NAMALWA (cell line): ENCODE results near the gene ZSWIM3.

Experiments used
- DNase-seq: peaks from one replicate; pipeline ENCODE4 v3.0.0-alpha.2; 2015; ENCODE audit warnings: low spot score

The ZSWIM3 gene

GRCh38 chr20:45833030-45833882 is 24.2 kb upstream of the ZSWIM3 start, which contains the start of gene SNX21:
Gene SNX21, plus strand, starts transcription at chr20:45833799. Its CDS starts 121 bp downstream, at chr20:45833920.
- no peak for DNase-seq

DNA sequence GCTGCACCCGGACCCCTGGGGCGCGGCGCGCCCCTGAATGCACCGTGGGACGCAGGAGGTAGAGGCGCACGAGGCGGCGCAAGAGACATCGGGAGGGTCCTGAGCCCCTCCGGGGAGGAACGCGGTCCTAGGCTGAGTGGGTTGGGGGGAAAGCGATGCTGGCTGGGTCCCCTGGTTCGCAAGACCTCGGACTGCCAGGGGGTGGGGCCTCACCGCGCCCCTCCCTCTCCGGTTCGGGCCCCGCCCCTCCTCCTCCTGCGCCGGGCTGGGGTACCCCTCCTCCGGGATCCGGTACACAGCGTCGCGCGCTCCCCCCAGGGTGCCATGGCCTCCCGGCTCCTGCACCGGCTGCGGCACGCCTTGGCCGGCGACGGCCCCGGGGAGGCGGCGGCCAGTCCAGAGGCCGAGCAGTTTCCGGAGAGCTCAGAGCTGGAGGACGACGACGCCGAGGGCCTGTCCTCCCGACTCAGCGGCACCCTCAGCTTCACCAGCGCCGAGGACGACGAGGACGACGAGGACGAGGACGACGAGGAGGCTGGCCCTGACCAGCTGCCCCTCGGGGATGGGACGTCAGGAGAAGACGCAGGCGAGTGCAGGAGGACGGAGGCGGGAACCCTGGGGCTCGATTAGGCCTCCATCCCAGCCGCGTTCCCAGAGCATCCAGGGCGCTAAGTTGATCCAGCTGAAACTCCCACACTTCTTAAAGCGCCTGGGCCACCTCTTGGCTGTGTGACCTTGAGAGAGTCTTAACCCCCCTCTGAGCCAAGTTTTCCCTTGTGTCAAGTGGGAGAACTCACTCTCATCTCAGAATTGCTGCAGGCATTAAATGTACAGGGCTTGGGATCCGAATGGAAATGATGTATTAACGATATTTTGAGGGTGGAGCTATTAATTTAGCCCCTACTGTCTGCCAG is 23.3 kb upstream of the ZSWIM3 start:
- DNase-seq, result no peak

DNA sequence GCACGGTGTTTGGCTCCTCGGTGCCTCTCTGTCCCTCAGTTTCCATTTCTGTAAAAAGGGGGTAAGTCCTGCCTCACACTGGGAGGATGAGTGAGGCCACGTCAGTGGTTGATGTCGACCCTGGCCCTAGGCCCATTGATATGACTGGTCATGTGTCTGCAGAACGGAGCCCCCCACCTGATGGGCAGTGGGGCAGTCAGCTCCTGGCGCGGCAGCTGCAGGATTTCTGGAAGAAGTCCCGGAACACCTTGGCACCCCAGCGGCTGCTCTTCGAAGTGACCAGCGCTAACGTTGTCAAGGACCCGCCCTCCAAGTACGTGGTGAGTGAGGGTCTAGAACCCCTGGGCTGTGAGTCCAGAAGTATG is 22.6 kb upstream of the ZSWIM3 start:
- DNase-seq, result no peak

DNA sequence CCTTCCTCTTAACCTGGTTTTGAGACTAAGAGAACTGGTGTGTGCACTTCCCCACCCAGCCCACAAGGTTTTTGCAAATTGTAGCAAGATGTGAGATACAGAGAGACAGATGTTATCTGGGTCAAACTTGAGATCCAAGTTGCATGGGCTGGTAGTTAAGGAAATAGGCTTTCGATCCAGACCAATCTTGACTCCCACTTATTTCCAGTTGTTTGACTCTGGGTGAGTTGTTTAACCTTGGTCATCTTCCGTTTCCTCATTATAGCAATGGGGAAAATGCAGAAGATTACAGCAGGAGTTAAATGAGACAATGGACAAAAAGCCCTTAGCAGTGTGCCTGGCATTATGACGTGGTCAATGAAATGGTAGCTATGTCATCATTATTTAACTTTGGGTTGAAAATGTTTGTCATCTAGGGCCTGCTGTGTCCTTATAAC is 22.1 kb upstream of the ZSWIM3 start:
- DNase-seq, result peak; percentile 45

- no peak for DNase-seq
These were observed 21.6 kb upstream of the ZSWIM3 start for GRCh38 chr20:45835825-45836224.

- no peak for DNase-seq
These were observed 20.6 kb upstream of the ZSWIM3 start for GRCh38 chr20:45836841-45837240.

- no peak for DNase-seq
These were observed 16.7 kb upstream of the ZSWIM3 start for GRCh38 chr20:45840700-45841198.

GRCh38 chr20:45841407-45842129 is 15.8 kb upstream of the ZSWIM3 start:
- DNase-seq, result no peak

DNA sequence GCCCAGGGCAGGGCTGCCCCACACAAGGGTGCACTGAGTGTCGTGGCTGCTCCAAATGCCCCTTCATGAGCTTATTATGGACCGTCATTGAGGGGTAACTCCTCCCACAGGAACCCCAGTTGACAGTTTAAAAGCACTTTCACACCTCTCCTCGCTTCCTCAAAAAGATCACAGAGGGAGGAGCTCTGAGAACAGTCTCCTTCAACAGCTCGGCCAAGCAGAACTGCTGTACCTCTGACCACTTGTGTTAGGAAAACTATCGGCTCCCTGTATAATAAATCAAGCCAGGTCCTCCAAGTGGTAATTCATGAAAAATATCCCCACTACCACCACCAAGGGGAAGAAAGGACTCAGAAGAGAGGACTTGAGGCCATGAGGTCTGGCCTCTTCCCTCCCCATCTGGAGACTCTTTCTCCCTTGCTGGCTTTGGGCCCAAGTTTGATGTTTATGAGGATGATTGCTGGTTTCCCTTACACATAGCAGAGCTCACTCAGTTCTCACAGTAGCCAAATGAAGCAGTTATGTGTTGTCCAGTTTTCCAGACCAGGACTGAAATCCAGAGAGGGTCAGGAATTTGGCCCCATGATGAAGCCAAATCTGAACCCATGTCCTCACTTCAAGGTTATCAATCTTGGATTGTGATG is 15.1 kb upstream of the ZSWIM3 start:
- peak; percentile 67 for DNase-seq

DNA sequence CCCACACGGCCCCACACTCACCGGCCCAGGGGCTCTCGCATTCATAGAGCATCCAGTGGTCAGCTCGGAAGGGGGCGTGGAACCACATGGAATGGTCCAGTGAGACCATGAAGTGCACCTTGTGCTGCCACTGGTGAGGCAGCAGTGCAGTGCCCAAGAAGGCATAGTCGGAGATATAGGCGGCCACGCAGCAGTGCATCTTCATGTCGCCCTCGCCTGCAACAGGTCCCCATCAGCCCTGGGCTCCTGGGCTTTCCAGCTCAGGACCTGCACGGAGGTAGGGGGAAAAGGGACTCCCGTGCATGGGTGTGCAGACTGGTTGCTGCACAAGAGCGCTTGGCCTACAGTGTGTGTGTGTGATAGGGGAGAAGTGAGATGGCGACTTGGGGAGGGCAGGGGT is 13.9 kb upstream of the ZSWIM3 start:
- no peak for DNase-seq

DNA sequence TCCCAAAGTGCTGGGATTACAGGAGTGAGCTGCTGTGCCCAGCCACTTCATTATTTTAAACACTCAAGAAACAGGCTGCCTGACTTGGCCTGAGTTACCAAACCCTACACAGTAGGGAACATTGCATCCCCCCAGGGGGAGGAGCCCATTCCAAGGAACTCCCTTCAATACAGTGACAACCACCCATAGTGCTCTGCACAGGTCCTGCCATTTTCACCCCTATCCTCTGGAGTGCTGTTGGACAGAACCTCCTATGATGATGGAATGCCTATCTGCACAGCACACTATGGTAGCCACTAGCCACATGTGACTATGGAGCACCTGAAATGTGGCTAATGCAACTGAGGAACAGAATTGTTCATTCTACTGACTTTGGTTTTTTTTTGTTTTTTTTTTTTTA is 12.0 kb upstream of the ZSWIM3 start:
- DNase-seq, result no peak

- no peak for DNase-seq
These were observed 9.0 kb upstream of the ZSWIM3 start for GRCh38 chr20:45848421-45848820.

DNA sequence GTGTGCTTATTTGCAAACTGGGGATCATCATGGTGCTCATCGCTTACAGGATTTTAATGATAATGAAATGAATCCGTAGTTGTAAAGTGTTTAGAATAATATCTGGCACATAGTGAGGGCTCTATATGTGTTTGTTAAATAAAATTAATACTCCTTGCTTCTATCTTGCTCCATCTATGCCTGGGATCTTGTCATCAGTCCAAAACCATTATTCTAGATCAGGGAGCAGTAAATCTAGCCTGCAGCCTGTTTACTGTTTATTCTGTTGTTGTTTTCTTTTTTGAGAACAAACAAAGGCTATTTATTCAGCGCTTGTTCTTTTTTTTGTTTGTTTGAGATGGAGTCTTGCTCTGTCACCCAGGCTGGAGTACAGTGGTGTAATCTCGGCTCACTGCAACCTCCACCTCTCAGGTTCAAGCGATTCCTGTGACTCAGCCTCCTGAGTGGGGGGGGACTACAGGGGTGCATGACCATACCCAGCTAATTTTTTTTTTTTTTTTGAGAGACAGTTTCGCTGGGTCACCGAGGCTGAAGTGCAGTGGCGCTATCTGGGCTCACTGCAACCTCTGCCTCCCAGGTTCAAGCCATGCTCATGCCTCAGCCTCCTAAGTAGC is 8.3 kb upstream of the ZSWIM3 start:
- no peak for DNase-seq

DNA sequence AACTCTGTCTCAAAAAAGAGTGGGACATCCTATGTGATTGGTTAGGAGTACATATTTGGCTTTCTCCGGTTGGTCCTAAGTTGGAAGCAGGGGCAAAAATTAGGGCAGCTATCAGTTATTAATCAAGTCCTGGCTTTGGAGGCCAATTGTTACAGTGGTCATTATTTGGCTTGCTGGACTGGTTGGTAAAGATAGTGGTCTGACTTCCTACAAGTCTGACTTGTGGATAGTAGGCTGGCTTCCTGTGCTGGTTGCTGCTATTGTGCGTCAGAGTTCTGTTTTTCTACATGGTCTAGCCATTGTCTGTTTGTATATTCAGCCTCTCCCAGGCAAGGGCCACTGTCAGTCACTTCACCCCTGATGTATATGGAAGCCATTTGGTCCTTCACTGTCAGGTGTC is 7.2 kb upstream of the ZSWIM3 start:
- no peak for DNase-seq

- no peak for DNase-seq
These were observed 6.5 kb upstream of the ZSWIM3 start for GRCh38 chr20:45850926-45851325.

DNA sequence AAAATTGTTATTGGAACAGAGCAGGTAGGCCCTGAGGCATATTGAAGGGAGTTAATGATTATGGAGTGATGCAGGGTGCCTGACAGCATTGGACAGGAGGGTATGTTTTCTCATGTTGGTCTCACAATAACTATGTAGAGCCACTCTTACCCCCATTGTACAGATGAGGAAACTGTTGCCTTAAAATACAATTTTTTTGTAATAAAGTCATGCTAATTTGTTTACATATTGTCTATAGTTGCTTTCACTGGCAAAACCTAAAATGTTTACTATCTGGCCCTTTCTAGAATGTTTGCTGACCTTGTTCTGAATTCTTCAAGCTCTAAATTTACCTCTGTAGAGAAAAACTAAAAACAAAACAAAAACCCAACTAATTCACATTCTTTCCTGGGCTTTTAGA is 5.9 kb upstream of the ZSWIM3 start:
- DNase-seq, result no peak

DNA sequence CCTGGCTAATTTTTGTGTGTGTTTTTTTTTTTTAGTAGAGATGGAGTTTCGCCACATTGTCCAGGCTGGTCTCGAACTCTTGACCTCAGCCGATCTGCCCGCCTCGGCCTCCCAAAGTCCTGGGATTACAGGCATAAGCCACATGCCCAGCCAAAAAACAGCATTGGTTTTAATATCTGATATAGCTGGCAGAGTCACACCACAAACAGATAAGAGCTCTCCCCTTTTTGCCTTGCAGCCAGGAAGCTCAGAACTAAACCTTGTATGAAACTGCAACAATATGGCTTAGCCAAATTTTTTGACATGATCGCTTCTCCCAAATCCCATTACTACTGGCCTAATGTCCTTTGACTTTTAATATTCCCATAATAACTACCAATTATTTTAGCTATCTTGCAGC is 5.1 kb upstream of the ZSWIM3 start:
- DNase-seq, result no peak

DNA sequence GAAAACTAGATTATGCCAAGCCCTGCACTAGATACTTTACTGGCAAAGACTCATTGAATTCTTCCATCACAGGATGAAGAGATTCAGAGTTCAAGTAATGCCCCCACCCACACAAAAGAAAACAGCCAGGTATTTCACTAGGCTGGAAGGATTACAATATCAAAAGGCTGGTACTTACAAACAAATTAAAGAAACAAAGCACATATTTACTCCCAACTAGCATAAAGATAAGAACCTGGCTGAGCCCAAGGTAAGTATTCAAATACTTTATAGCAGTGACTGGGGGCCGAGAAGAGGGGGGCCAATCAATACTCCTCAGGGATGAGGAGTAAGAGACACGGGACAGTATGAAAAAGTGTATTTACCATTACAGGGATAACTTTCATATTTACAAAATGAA is 3.9 kb upstream of the ZSWIM3 start:
- no peak for DNase-seq

- no peak for DNase-seq
These were observed 435 bp downstream of the ZSWIM3 start for GRCh38 chr20:45857882-45858216.

DNA sequence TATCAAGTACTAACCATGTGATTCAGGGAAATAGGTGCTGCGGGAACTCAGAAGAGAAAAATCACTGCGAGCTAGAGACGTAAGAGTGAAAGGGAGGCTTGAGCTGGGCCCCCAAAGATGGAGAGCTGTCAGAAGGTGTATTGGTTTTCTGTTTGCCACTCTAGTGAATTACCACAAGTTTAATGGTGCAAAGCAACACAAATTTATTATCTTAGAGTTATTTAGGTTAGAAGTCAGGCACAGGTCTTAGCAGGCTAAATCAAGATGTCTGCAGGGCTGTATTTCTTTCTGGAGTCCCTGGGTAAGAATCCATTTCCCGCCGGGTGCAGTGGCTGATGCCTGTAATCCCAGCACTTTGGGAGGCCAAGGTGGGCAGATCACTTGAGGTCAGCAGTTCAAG is 2.5 kb downstream of the ZSWIM3 start:
- DNase-seq, result no peak

DNA sequence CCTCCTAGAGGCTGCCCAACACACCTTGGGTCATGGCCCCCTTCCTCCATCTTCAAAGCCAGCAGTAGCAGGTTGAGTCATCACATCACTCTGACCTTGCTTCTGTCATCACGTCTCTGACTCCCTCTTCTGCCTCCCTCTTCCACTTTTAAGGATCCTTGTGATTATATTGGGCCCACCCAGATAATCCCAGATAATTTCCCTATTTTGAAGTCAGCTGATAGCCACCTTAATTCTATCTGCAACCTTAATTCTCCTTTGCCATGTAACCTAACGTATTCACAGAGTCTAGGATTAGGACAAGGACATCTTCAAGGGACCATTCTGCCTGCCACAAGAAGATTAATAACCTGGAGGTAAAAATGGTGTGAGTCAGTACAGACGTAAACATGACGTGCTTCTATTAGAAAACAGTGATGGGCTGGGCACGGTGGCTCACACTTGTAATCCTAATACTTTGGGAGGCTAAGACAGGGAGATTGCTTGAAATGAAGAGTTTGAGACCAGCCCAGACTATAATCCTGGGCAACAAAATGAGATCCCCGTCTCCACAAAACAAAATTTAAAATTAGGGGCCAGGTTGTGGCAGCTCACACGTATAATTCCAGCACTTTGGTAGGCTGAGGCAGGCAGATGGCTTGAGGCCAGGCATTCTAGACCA is 3.3 kb downstream of the ZSWIM3 start:
- no peak for DNase-seq
